ENCODE results near the gene PCED1B. TPM values are rescaled to one million over a fixed set of nuclear protein-coding genes. Genes with fewer than 3 reads are reported as not detected.
"Not testable (repeated sequence)": the region's sequence is repeated elsewhere in the genome, so short reads cannot be mapped to it uniquely, and the experiment has no call there.

Gene PCED1B
- total RNA-seq, 2 experiments from 2014 or later, result 133 to 136 TPM

DNA sequence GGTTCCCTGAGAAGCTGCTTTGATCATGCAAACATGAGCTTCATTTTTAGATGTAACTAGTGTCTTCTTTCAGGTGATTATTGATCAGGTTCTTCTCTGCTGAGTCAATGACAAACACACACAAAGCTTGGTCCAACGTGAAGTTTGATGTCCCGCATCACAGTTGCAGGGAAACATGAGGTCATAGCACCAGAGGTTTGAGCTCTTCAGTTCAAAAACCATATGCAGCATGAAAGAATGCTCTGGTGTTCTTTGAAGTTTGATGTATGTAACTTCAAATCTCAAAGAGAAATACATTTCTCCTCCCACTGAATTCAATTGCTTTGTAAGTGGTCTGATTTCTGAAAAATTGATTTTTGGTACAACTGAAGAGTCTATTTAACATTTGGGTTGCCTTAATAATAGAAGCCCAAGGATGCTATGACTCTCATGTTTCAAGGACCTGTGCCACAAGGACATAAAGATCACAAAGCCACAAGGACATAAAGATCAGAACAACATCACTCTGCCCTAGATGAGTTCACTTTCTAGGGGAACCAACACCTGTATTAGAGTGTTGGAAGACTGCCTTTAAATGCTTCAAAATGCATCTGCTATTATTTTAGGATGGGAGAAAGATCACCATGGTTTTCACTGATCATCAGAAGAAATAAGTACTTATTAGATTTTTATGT lies 31.4 kb downstream of the PCED1B start:
- peak; percentile 19 for DNase-seq
- POLR2A ChIA-PET, result interaction anchor here (0.8 to 1.7 kb wide), 2 partner anchors 25 to 97 kb away, joined by 4 read pairs; no protein-coding TSS in a partner anchor
- no peaks in the 10 kb centered on the region for H3K27me3 Mint-ChIP-seq
- H3K36me3 Mint-ChIP-seq, result peaks cover 15% of the 10 kb centered on the region
- intact Hi-C loops (cut with micrococcal nuclease), result loop anchor here (1.0 to 5.0 kb wide), 4 partner anchors 9 to 284 kb away; no protein-coding TSS in a partner anchor
- H3K27ac Mint-ChIP-seq, result no peak overlapping the region
- peaks cover 38% of the 10 kb centered on the region for H3K4me1 Mint-ChIP-seq (ENCODE audit: low read depth)
- CTCF ChIA-PET, result interaction anchor here (0.9 kb wide), 1 partner anchor 10 kb away, joined by 3 read pairs; no protein-coding TSS in a partner anchor
- no peak overlapping the region for H3K4me3 Mint-ChIP-seq
- H3K9me3 Mint-ChIP-seq, result no peaks in the 10 kb centered on the region

DNA sequence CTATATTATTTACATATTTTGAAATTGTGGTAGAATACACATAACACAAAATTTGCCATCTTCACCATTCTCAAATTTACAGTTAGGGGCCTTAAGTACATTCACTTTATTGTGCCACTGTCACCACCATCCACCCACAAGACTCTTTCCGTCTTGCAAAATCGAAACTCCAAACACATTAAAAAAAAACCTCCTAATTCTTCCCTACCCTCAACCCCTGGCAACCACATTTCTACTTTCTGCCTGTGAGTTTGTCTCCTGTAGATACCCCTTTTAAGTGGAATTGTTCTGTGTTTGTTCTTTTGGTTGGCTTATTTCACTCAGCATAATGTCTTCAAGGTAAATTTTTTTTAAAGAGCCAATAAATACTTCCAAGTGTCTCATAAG lies 32.0 kb downstream of the PCED1B start:
- H3K4me3 Mint-ChIP-seq, result no peak overlapping the region
- no peak overlapping the region for H3K27ac Mint-ChIP-seq
- CTCF ChIA-PET, result interaction anchor here (1.0 kb wide), 1 partner anchor 79 kb away, joined by 4 read pairs; no protein-coding TSS in a partner anchor
- H3K36me3 Mint-ChIP-seq, result peaks cover 17% of the 10 kb centered on the region
- no peaks in the 10 kb centered on the region for H3K27me3 Mint-ChIP-seq
- peak; percentile 56 for DNase-seq
- H3K9me3 Mint-ChIP-seq, result no peaks in the 10 kb centered on the region
- H3K4me1 Mint-ChIP-seq (ENCODE audit: low read depth), result peaks cover 38% of the 10 kb centered on the region
- POLR2A ChIA-PET, result interaction anchor here (1.1 to 1.7 kb wide), 3 partner anchors 26 to 107 kb away, joined by 3 to 4 read pairs (median 4); no protein-coding TSS in a partner anchor
- intact Hi-C loops (cut with micrococcal nuclease), result loop anchor here (1.0 to 5.0 kb wide), 4 partner anchors 9 to 283 kb away; no protein-coding TSS in a partner anchor

DNA sequence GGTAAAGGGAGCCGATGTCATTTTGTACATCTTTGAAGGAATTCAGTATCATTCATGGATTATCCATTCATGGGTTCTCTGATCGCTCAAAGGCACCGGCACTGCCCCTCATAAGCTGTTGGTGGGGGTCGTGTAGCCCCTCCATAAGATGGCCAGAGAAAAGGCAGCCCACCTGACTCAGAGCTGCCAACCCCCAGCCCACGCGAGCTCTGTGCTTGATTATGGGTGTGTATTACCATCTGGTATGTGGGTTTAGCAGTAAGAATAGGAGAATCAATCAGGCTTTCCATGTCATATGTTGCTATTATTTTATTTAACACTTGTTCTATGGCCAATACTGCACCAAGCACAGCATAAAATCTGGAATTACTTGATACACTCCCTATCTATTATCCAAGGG lies 32.4 kb downstream of the PCED1B start:
- no peak for DNase-seq
- CTCF ChIA-PET, result interaction anchor here (1.0 kb wide), 1 partner anchor 79 kb away, joined by 4 read pairs; no protein-coding TSS in a partner anchor
- Mint-ChIP-seq H3K27ac (no peak overlapping the region), H3K9me3 (no peaks in the 10 kb centered on the region), H3K36me3 (peaks cover 14% of the 10 kb centered on the region), H3K4me1 (ENCODE audit: low read depth) (peaks cover 38% of the 10 kb centered on the region), H3K27me3 (no peaks in the 10 kb centered on the region), H3K4me3 (no peak overlapping the region)
- POLR2A ChIA-PET, result interaction anchor here (1.1 to 1.7 kb wide), 3 partner anchors 26 to 106 kb away, joined by 3 to 4 read pairs (median 4); no protein-coding TSS in a partner anchor
- intact Hi-C loops (cut with micrococcal nuclease), result loop anchor here (1.0 to 5.0 kb wide), 4 partner anchors 8 to 283 kb away; no protein-coding TSS in a partner anchor

DNA sequence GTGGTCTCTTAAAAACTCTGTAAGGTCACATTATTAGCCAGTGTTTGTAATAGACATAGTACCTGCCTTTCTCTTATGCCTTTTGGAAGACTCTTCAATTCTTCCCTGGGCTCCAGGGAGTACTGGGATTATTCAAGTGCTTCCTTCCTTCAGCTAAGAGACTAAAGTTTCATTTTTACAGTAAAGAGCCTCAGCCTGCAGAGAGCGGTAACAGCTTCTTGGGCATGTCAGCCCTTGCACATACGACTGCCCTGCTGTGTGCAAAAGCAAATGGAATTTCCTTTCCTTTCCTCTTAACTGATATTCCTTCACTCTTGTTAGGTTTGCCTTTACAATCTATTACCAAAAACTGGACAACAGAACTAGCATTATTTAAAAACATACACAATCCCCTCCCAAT lies 33.3 kb downstream of the PCED1B start:
- ChIA-PET CTCF (interaction anchor here (0.6 to 1.1 kb wide), 4 partner anchors 43 to 295 kb away, joined by 3 to 4 read pairs (median 3); no protein-coding TSS in a partner anchor), POLR2A (interaction anchor here (1.1 to 1.3 kb wide), 2 partner anchors 100 to 106 kb away, joined by 3 to 4 read pairs; no protein-coding TSS in a partner anchor)
- intact Hi-C loops (cut with micrococcal nuclease), result loop anchor here (5.0 kb wide), 1 partner anchor 80 kb away; no protein-coding TSS in a partner anchor
- Mint-ChIP-seq H3K27me3 (no peaks in the 10 kb centered on the region), H3K27ac (no peak overlapping the region), H3K36me3 (peaks cover 12% of the 10 kb centered on the region), H3K4me3 (no peak overlapping the region), H3K4me1 (ENCODE audit: low read depth) (peaks cover 38% of the 10 kb centered on the region), H3K9me3 (peaks cover 3% of the 10 kb centered on the region)
- DNase-seq, result no peak

DNA sequence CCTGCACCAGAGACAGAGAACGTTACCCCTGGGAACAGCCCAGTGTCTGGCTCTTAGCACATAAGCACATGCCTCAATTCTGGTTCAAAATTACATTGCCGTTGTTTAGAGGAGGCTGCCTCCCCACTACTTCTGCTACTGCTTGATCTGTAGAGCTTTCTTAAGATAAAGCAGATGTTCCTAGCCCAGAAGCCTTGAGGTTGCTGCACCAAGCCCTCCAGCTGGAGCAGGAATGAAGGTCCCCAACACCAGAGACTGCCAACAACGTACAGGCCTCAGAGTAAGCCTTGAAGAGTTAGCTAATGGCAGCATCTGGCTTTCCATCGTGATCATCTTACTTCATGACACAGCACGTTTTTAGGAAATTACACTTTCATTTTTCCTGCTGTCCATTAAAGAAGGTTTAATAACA lies 35.1 kb downstream of the PCED1B start:
- peaks cover 18% of the 10 kb centered on the region for H3K36me3 Mint-ChIP-seq
- intact Hi-C loops (cut with micrococcal nuclease), result loop anchor here (5.0 kb wide), 1 partner anchor 78 kb away; no protein-coding TSS in a partner anchor
- H3K27ac Mint-ChIP-seq, result no peak overlapping the region
- no peak overlapping the region for H3K4me3 Mint-ChIP-seq
- DNase-seq, result no peak
- POLR2A ChIA-PET, result no interaction called here
- peaks cover 42% of the 10 kb centered on the region for H3K4me1 Mint-ChIP-seq (ENCODE audit: low read depth)
- H3K27me3 Mint-ChIP-seq, result no peaks in the 10 kb centered on the region
- H3K9me3 Mint-ChIP-seq, result peaks cover 3% of the 10 kb centered on the region
- CTCF ChIA-PET, result interaction anchor here (1.0 kb wide), 1 partner anchor 36 kb away, joined by 3 read pairs; no protein-coding TSS in a partner anchor

DNA sequence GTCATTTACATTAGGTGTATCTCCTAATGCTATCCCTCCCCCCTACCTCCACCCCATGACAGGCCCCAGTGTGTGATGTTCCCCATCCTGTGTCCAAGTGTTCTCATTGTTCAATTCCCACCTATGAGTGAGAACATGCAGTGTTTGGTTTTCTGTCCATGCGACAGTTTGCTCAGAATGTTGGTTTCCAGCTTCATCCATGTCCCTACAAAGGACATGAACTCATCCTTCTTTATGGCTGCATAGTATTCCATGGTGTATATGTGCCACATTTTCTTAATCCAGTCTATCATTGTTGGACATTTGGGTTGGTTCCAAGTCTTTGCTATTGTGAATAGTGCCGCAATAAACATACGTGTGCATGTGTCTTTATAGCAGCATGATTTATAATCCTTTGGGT lies 37.9 kb downstream of the PCED1B start:
- peaks cover 18% of the 10 kb centered on the region for H3K36me3 Mint-ChIP-seq
- H3K9me3 Mint-ChIP-seq; H3K27ac Mint-ChIP-seq; H3K27me3 Mint-ChIP-seq; H3K4me3 Mint-ChIP-seq; intact Hi-C loops (cut with micrococcal nuclease); POLR2A ChIA-PET; DNase-seq: not testable (repeated sequence)
- peaks cover 28% of the 10 kb centered on the region for H3K4me1 Mint-ChIP-seq (ENCODE audit: low read depth)
- CTCF ChIA-PET, result interaction anchor here (1.6 kb wide), 1 partner anchor 46 kb away, joined by 4 read pairs; no protein-coding TSS in a partner anchor

DNA sequence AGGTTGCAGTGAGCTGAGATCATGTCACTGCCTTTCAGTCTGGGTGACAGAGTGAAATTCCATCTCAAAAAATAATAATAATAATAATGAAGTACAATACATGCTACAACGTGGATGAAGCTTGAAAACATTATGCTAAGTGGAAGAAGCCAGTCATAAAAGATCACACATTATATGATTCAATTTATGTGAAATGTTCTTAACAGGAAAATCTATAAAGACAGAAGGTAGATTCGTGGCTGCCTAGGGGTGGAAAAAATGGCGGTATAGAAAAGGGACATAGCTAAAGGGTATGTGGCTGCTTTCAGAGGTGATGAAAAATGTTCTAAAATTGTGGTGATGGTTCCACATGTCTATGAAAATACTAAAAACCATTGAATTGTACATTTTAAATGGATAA lies 41.3 kb downstream of the PCED1B start:
- Mint-ChIP-seq H3K27me3 (no peaks in the 10 kb centered on the region), H3K4me3 (no peak overlapping the region), H3K27ac (peak overlapping the region; percentile 94), H3K4me1 (ENCODE audit: low read depth) (peaks cover 35% of the 10 kb centered on the region), H3K36me3 (peaks cover 17% of the 10 kb centered on the region), H3K9me3 (peaks cover 3% of the 10 kb centered on the region)
- ChIA-PET CTCF (interaction anchor here (0.9 to 1.5 kb wide), 4 partner anchors 10 to 277 kb away, joined by 3 to 4 read pairs (median 3); no protein-coding TSS in a partner anchor), POLR2A (interaction anchor here (1.0 kb wide), 1 partner anchor 96 kb away, joined by 3 read pairs; no protein-coding TSS in a partner anchor)
- DNase-seq, result peak; percentile 60
- intact Hi-C loops (cut with micrococcal nuclease), result loop anchor here (1.0 to 2.0 kb wide), 3 partner anchors 9 to 72 kb away; no protein-coding TSS in a partner anchor

DNA sequence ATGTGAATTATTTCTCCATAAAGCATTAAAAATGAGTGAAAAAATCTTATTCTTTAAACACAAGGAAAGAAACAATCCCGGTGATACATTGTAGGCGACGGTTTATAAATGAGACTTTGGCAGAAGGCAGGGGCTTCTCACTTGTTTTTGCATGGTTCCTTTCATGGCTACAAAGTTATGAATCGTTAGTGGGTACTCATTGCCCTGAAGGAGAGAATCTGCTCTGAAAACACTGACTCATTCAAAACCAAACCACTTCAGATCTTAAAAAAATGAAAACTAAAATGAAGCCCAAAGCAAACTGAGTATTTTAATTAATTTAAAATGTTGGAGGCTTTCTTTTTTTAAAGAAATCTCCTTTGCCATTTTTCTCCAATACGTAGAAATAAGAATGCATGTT lies 41.7 kb downstream of the PCED1B start:
- H3K27me3 Mint-ChIP-seq, result no peaks in the 10 kb centered on the region
- CTCF ChIA-PET, result interaction anchor here (1.2 to 1.5 kb wide), 3 partner anchors 11 to 276 kb away, joined by 3 read pairs; no protein-coding TSS in a partner anchor
- H3K4me1 Mint-ChIP-seq (ENCODE audit: low read depth), result peaks cover 35% of the 10 kb centered on the region
- peaks cover 16% of the 10 kb centered on the region for H3K36me3 Mint-ChIP-seq
- DNase-seq, result no peak
- no peak overlapping the region for H3K4me3 Mint-ChIP-seq
- H3K9me3 Mint-ChIP-seq, result peaks cover 3% of the 10 kb centered on the region
- H3K27ac Mint-ChIP-seq, result peak overlapping the region; percentile 94
- intact Hi-C loops (cut with micrococcal nuclease), result loop anchor here (2.0 kb wide), 2 partner anchors 36 to 72 kb away; no protein-coding TSS in a partner anchor
- POLR2A ChIA-PET, result interaction anchor here (0.6 to 1.0 kb wide), 2 partner anchors 95 to 960 kb away, joined by 3 read pairs; no protein-coding TSS in a partner anchor

DNA sequence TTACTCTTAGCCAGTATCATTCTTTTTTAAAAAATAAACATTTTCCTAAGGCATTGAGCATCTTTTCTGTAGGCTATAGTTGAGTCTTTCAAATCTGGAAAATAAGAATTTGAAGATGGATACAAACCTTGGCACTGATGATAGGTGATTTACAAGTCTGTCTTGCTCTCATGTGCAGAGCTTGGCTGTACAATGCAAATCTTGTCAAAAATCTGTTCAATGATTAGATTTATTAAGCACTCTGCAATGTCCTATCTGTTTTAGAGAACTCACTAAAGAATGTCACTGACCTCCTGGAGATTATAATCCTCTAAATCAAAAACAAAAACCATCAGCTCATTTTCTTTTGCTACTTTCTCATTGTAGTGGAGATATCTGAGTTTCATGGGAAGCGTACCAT lies 43.2 kb downstream of the PCED1B start:
- Mint-ChIP-seq H3K27me3 (no peaks in the 10 kb centered on the region), H3K36me3 (peaks cover 11% of the 10 kb centered on the region), H3K9me3 (no peaks in the 10 kb centered on the region), H3K27ac (no peak overlapping the region), H3K4me1 (ENCODE audit: low read depth) (peaks cover 35% of the 10 kb centered on the region), H3K4me3 (no peak overlapping the region)
- ChIA-PET CTCF (no interaction called here), POLR2A (no interaction called here)
- no peak for DNase-seq
- intact Hi-C loops (cut with micrococcal nuclease), result no loop called here

DNA sequence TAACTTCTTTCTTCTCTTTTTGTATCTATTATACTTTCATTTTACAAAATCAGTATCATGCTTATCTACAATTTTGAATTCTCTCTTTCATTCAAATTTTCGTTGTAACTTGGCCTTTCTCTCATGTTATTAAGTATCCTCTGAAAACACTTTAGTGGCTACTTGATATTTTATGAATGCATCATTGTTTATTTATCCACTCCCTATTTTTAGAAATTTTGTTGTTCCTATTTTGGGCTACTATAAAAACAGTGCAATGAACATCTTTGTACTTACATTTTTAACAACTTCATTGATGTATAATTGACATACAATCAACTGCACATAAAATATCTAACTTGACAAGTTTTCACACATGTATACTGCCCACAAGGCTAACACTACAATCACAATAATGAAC lies 44.3 kb downstream of the PCED1B start:
- no peak for DNase-seq
- Mint-ChIP-seq H3K27ac (no peak overlapping the region), H3K4me1 (ENCODE audit: low read depth) (peaks cover 33% of the 10 kb centered on the region), H3K36me3 (peaks cover 7% of the 10 kb centered on the region), H3K4me3 (no peak overlapping the region), H3K27me3 (no peaks in the 10 kb centered on the region), H3K9me3 (no peaks in the 10 kb centered on the region)
- ChIA-PET CTCF (no interaction called here), POLR2A (no interaction called here)
- intact Hi-C loops (cut with micrococcal nuclease), result no loop called here

DNA sequence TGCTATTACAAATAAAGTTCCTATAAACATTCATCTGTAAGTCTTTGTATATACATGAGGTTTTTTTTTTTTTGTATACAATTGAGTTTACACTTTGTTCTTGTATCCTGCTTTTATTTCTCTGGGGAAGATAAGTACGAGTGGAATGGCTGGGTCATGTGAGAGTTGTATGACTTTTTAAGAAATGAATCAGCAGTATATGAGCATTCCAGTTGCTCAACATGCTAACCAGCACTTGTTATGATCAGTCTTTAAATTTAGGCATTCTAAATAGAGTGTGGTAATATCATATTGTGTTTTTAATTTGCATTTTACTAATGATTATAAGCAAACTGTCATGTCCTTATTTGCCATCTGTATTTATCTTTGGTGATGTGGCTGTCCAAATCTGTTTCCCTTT lies 45.0 kb downstream of the PCED1B start:
- intact Hi-C loops (cut with micrococcal nuclease), result no loop called here
- POLR2A ChIA-PET, result no interaction called here
- peaks cover 31% of the 10 kb centered on the region for H3K4me1 Mint-ChIP-seq (ENCODE audit: low read depth)

DNA sequence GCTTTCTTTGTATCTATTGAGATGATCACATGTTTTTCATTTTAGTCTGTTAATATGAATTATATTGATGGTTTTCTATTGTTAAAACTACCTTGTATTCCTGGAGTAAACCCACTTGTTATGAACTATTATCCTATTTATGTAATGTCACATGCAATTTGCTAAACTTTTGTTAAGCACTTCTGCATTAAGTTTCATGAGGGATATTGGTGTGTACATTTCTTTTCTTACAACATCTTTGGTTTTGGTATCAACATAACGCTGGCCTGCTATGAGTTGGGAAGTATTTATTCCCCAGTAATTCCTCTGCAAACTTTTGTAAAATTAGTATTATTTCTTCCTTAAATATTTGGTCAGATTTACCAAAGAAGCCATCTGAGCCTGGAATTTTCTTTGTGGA lies 46.8 kb downstream of the PCED1B start:
- Mint-ChIP-seq H3K4me1 (ENCODE audit: low read depth) (peaks cover 25% of the 10 kb centered on the region), H3K9me3 (no peaks in the 10 kb centered on the region), H3K27me3 (no peaks in the 10 kb centered on the region), H3K27ac (no peak overlapping the region), H3K4me3 (no peak overlapping the region), H3K36me3 (peaks cover 2% of the 10 kb centered on the region)
- POLR2A ChIA-PET, result no interaction called here
- intact Hi-C loops (cut with micrococcal nuclease), result no loop called here
- CTCF ChIA-PET, result no interaction called here
- DNase-seq, result no peak

More for the DNA sequence above, 45.0 kb downstream of the PCED1B start:
- Mint-ChIP-seq H3K4me3 (no peak overlapping the region), H3K36me3 (peaks cover 2% of the 10 kb centered on the region), H3K27ac (no peak overlapping the region), H3K9me3 (no peaks in the 10 kb centered on the region), H3K27me3 (no peaks in the 10 kb centered on the region)
- no peak for DNase-seq
- CTCF ChIA-PET, result no interaction called here

Measured in activated CD4-positive, alpha-beta memory T cell treated with anti-CD3 and anti-CD28 coated beads for 36 hours (primary cell).